HepG2 (cell line): ENCODE measurements around the gene SPTB.

Source experiments
- EZH2 ChIP-seq: conservative IDR thresholded peaks from 2 replicates; pipeline ENCODE4 v1.6.1; 2012; ENCODE audit warnings: mild to moderate bottlenecking, low read depth, low read length, moderate library complexity
- TF ChIP-seq, protein P1 (sequence below), 2 experiments: IDR thresholded peaks; 2 replicates each; pipeline ENCODE4 v1.6.1; 2011 to 2012; ENCODE audit warnings: low read length in 2 of 2, borderline replicate concordance in 1 of 2, low read depth in 1 of 2, mild to moderate bottlenecking in 1 of 2, moderate library complexity in 1 of 2
- TF ChIP-seq, protein P2 (sequence below): sonication (generic); formaldehyde crosslinking; IDR thresholded peaks from 2 replicates; pipeline ENCODE4 v1.8.1; 2023; ENCODE audit warnings: mild to moderate bottlenecking, missing genetic modification reagents

DNA sequence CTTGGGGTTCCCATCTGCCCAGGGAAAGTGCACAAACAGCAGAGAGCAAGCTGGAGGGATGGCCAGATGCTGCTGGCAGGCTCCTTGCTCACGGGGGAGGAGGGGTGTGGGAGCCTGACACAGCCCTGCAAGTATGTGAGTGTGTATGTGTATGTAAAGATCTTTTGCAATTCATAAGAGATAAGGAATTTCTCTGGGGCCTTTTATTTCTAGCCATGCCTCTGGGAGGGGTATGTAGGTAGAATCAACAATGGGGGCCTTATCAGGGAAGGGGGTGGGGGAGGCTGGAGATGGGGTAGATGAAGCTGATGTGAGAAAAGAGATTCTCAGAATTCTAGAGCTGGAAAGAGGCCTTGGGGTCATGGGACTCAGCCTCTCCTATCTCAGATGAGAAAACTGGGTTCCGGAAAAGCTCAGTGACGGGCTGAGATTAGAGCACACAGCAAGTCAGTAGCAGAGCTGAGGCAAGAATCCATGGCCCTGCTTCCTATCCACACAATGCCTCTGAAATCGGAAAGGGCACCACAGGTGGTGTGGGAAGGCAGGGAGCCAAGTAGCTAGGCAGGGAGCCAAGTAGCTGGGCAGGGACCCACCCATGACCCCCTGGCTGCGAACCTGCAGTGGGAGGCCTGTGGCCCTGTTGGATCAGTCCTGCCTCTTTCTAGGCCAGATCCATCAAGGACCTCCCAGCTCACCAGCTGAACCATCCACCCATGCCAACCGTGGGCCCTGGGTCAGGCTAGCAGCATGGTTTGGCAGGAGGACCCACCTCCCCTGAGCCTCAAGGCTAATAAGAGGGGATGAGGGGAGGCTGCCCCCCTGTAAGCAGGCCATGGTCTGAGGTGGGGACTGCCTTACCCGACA, 120.8 kb downstream of the SPTB start:
- no peak for TF ChIP-seq EZH2
- TF ChIP-seq, protein P1, sequence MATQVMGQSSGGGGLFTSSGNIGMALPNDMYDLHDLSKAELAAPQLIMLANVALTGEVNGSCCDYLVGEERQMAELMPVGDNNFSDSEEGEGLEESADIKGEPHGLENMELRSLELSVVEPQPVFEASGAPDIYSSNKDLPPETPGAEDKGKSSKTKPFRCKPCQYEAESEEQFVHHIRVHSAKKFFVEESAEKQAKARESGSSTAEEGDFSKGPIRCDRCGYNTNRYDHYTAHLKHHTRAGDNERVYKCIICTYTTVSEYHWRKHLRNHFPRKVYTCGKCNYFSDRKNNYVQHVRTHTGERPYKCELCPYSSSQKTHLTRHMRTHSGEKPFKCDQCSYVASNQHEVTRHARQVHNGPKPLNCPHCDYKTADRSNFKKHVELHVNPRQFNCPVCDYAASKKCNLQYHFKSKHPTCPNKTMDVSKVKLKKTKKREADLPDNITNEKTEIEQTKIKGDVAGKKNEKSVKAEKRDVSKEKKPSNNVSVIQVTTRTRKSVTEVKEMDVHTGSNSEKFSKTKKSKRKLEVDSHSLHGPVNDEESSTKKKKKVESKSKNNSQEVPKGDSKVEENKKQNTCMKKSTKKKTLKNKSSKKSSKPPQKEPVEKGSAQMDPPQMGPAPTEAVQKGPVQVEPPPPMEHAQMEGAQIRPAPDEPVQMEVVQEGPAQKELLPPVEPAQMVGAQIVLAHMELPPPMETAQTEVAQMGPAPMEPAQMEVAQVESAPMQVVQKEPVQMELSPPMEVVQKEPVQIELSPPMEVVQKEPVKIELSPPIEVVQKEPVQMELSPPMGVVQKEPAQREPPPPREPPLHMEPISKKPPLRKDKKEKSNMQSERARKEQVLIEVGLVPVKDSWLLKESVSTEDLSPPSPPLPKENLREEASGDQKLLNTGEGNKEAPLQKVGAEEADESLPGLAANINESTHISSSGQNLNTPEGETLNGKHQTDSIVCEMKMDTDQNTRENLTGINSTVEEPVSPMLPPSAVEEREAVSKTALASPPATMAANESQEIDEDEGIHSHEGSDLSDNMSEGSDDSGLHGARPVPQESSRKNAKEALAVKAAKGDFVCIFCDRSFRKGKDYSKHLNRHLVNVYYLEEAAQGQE (IDR thresholded peaks at IDR 0.05; ENCODE audit: borderline replicate concordance in 1 of 2, low read depth in 1 of 2, low read length in 2 of 2): no peak
- TF ChIP-seq, protein P2, sequence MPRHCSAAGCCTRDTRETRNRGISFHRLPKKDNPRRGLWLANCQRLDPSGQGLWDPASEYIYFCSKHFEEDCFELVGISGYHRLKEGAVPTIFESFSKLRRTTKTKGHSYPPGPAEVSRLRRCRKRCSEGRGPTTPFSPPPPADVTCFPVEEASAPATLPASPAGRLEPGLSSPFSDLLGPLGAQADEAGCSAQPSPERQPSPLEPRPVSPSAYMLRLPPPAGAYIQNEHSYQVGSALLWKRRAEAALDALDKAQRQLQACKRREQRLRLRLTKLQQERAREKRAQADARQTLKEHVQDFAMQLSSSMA (CRISPR knock-in tag): no peak
